Measurements from ENCODE around the gene PSRC1. TPM values are rescaled to one million over a fixed set of nuclear protein-coding genes. Genes with fewer than 3 reads are reported as not detected.

The PSRC1 gene
- total RNA-seq, 1 donor from 2014 or later = 7.6 TPM

- DNase-seq (ENCODE audit: low spot score) (peak; percentile 92), ATAC-seq (peak; percentile 87)
- intact Hi-C loops (cut with DNase I) = loop anchor here (5.0 kb wide), 1 partner anchor 139 kb away; no protein-coding TSS in a partner anchor
Measured at GRCh38 chr1:109263597-109264378, 19.2 kb downstream of the PSRC1 start.

GRCh38 chr1:109263234-109263596 lies 19.7 kb downstream of the PSRC1 start:
- DNase-seq (ENCODE audit: low spot score) (no peak), ATAC-seq (peak; percentile 60)
- intact Hi-C loops (cut with DNase I) = loop anchor here (5.0 kb wide), 1 partner anchor 139 kb away; no protein-coding TSS in a partner anchor

GRCh38 chr1:109262231-109263055 lies 20.5 kb downstream of the PSRC1 start:
- ATAC-seq (no peak), DNase-seq (ENCODE audit: low spot score) (no peak)
- intact Hi-C loops (cut with DNase I) = loop anchor here (5.0 kb wide), 1 partner anchor 140 kb away; no protein-coding TSS in a partner anchor

- intact Hi-C loops (cut with DNase I) = loop anchor here (5.0 kb wide), 1 partner anchor 141 kb away; no protein-coding TSS in a partner anchor
- ATAC-seq (no peak), DNase-seq (ENCODE audit: low spot score) (no peak)
Measured at GRCh38 chr1:109261578-109261977, 21.4 kb downstream of the PSRC1 start.

GRCh38 chr1:109261006-109261405 lies 21.9 kb downstream of the PSRC1 start:
- DNase-seq (ENCODE audit: low spot score) (no peak), ATAC-seq (no peak)
- intact Hi-C loops (cut with DNase I) = loop anchor here (5.0 kb wide), 1 partner anchor 141 kb away; no protein-coding TSS in a partner anchor

GRCh38 chr1:109259674-109260557 lies 23.0 kb downstream of the PSRC1 start:
- ATAC-seq (no peak), DNase-seq (ENCODE audit: low spot score) (no peak)
- intact Hi-C loops (cut with DNase I) = loop anchor here (5.0 kb wide), 1 partner anchor 142 kb away; no protein-coding TSS in a partner anchor

GRCh38 chr1:109258481-109259466 lies 24.2 kb downstream of the PSRC1 start:
- ATAC-seq = no peak
- DNase-seq (ENCODE audit: low spot score) = no peak

GRCh38 chr1:109257682-109258421 lies 25.1 kb downstream of the PSRC1 start:
- DNase-seq (ENCODE audit: low spot score) (no peak), ATAC-seq (no peak)
- intact Hi-C loops (cut with DNase I) = no loop called here

More at GRCh38 chr1:109258481-109259466, 24.2 kb downstream of the PSRC1 start:
- intact Hi-C loops (cut with DNase I) = no loop called here

- intact Hi-C loops (cut with DNase I) = no loop called here
- no peak for ATAC-seq
Measured at GRCh38 chr1:109256971-109257681, 25.8 kb downstream of the PSRC1 start.

GRCh38 chr1:109256085-109256484 lies 26.9 kb downstream of the PSRC1 start:
- ATAC-seq (no peak), DNase-seq (ENCODE audit: low spot score) (no peak)
- intact Hi-C loops (cut with DNase I) = no loop called here

More at GRCh38 chr1:109256971-109257681, 25.8 kb downstream of the PSRC1 start:
- no peak for DNase-seq (ENCODE audit: low spot score)

GRCh38 chr1:109255678-109256077 lies 27.3 kb downstream of the PSRC1 start:
- no peak for ATAC-seq
- no peak for DNase-seq (ENCODE audit: low spot score)
- intact Hi-C loops (cut with DNase I) = no loop called here

GRCh38 chr1:109255097-109255651 lies 27.8 kb downstream of the PSRC1 start:
- DNase-seq (ENCODE audit: low spot score) (no peak), ATAC-seq (peak; percentile 26)
- intact Hi-C loops (cut with DNase I) = no loop called here

GRCh38 chr1:109254621-109255096 lies 28.3 kb downstream of the PSRC1 start:
- ATAC-seq = no peak

GRCh38 chr1:109253803-109254620 lies 28.9 kb downstream of the PSRC1 start:
- intact Hi-C loops (cut with DNase I) = no loop called here
- ATAC-seq (peak; percentile 37), DNase-seq (ENCODE audit: low spot score) (no peak)

More at GRCh38 chr1:109254621-109255096, 28.3 kb downstream of the PSRC1 start:
- intact Hi-C loops (cut with DNase I) = no loop called here
- DNase-seq (ENCODE audit: low spot score) = no peak
